ENCODE measurements around the gene SHQ1.

GRCh38 chr3:72733676-72734075 is 114.6 kb downstream of the SHQ1 start:
- TF ChIP-seq POLR2A (IDR thresholded peaks at IDR 0.05), result no peak
- TF ChIP-seq CTCF (IDR thresholded peaks at IDR 0.05), result no peak
- TF ChIP-seq POLR2AphosphoS5 (IDR thresholded peaks at IDR 0.05), result no peak
